GM19395 (cell line): ENCODE measurements around the gene FGF2.

Source experiments
- ATAC-seq: cut with Tn5 transposase; IDR thresholded peaks from one replicate; pipeline ENCODE4 v1.9.1; 2021; ENCODE audit warnings: mild to moderate bottlenecking, moderate library complexity; ENCODE audit not compliant: unreplicated experiment

FGF2 gene

DNA sequence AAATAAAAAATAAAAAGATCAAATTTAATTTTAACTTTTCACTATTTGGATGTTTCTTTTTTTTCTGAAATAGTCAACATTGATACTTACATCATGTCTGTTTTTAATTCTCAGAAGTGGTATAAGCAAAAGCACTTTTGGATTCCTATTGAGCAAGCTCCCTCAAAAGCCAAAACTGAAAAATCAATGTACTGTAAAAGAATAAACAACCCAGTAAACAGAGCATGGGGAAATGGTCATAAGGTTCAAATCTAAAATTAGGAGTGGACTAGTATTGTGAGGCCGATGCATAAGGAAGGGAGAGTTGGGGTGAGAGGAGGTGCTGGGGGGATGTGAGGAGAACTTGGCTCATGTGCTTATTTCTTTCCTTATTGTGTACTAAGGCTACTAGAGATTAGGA is 57.9 kb downstream of the FGF2 start:
- ATAC-seq: no peak

DNA sequence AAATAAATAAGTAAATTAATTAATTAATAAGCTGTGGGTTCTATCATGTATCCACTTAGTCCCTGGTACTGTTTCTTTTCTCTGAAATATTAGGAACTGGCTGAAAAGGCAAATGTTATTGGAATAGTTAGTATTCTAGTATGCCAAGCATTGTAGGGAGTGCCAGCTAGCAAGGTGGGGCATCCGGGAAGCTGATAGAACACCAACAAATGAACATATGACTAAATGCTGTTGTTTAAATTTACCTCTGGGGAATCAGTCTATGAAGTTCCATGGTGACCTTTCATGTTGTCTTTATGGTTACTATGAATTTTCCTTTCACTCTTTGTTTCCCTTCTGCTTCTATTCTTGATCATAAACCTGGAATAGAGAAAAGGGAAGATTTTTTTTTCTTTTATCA is 63.1 kb downstream of the FGF2 start:
- ATAC-seq: no peak

DNA sequence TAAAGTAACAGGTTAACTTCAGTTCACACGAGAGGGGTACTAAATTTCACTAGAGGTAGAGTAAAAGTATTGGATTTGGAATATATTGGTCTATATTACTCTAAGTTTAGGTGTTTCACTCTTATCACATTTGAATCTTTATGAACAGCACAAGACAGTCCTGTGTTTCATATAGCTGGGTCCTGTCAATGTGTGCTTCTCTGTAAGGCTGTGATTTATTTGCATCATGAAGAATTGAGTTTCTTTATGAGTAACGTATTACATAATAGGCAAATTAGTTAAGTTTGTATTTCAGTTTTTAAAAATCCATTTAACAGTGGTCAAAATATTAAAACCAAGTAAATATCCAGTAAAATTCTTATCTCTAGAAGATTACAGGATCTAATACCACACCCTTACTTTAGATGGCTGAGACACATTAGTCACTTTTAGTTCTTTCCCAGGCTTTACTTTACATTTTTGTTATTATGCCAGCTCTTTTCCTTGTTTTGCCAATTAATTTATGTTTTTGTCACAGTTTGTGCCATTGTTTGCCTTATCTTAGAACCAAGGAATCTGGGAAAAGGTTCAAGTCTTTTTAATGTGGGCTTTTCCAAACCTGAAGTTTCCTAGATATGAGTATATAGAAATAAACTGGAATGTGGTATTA is 63.6 kb downstream of the FGF2 start:
- ATAC-seq: peak; percentile 50

DNA sequence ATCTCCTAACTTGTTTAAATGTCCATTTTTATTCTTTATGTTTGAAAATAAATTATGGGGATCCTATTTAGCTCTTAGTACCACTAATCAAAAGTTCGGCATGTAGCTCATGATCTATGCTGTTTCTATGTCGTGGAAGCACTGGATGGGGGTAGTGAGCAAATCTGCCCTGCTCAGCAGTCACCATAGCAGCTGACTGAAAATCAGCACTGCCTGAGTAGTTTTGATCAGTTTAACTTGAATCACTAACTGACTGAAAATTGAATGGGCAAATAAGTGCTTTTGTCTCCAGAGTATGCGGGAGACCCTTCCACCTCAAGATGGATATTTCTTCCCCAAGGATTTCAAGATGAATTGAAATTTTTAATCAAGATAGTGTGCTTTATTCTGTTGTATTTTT is 68.2 kb downstream of the FGF2 start:
- ATAC-seq: no peak

DNA sequence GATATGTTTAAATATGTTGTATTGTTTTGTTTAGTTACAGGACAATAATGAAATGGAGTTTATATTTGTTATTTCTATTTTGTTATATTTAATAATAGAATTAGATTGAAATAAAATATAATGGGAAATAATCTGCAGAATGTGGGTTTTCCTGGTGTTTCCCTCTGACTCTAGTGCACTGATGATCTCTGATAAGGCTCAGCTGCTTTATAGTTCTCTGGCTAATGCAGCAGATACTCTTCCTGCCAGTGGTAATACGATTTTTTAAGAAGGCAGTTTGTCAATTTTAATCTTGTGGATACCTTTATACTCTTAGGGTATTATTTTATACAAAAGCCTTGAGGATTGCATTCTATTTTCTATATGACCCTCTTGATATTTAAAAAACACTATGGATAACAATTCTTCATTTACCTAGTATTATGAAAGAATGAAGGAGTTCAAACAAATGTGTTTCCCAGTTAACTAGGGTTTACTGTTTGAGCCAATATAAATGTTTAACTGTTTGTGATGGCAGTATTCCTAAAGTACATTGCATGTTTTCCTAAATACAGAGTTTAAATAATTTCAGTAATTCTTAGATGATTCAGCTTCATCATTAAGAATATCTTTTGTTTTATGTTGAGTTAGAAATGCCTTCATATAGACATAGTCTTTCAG is 68.8 kb downstream of the FGF2 start:
- no peak for ATAC-seq

DNA sequence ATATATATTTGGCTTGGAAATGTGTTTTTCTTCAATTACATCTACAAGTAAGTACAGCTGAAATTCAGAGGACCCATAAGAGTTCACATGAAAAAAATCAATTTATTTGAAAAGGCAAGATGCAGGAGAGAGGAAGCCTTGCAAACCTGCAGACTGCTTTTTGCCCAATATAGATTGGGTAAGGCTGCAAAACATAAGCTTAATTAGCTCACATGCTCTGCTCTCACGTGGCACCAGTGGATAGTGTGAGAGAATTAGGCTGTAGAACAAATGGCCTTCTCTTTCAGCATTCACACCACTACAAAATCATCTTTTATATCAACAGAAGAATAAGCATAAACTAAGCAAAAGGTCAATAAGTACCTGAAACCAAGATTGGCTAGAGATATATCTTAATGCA is 69.6 kb downstream of the FGF2 start:
- ATAC-seq: no peak

DNA sequence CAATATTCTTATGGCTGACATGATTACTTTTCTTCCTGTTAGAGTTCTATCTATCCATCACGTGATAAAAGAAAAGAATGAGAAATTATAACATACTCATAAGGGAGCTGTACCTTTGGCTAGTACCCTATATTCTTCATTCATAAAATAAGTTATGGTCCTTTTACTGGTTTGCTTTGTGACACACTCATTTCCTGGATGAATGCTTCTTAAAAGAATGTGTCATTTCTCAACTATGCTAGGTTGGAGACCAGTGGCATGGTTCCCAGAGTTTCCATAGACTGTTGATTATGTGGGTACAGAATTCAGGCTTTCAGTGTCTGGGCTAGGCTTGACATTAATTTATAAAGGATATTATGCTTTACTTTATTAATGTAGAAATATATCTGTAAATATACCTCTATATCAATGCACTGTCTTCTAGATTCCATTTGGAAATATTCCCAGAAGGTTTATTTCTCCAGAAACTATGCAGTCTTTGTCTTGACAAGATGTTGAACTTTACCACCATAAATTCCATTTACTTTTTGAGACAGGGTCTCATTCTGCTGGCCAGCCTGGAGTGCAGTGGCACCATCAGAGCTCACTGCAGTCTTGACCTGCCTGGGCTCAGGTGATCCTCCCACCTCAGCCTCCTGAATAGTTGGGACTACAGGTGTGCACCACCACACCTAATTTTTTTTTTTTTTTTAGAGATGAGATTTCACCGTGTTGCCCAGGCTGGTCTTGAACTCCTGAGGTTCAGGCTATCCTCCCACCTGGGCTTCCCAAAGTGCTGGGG is 71.9 kb downstream of the FGF2 start:
- ATAC-seq: no peak

DNA sequence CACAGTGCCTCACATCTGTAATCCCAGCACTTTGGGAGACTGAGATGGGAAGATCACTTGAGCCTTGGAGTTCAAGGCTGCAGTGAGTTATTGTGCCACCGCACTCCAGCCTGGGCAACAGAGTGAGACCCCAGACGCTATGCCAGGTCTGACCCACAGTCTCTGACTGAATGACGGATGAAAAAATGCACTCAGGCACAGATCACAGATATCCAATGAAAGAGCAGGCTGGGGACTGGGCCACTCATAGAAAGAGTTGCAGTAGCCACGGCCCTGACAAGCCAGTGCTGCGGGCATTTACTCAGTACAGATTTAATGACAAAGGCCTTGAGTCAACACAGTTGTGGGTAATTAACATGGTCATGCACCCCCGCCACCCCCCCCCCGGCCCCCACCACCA is 73.1 kb downstream of the FGF2 start:
- no peak for ATAC-seq

DNA sequence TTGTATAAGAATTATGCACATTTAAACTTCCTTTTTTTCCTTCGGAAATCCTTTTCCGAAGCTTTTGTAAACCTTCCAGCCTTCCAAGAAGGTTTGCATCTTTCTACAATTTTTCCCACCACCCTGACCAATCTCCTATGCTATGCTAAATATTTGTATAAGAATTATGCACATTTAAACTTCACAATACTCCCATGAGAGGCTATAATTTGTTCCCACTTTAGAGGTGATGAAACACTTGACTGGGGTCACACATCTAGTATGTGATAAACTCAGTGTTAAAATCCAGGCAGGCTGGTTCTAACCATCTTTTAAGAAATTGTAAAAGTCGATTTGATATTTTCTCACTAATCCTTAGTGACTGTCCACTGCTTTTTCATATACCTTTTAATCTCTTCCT is 73.7 kb downstream of the FGF2 start:
- no peak for ATAC-seq

DNA sequence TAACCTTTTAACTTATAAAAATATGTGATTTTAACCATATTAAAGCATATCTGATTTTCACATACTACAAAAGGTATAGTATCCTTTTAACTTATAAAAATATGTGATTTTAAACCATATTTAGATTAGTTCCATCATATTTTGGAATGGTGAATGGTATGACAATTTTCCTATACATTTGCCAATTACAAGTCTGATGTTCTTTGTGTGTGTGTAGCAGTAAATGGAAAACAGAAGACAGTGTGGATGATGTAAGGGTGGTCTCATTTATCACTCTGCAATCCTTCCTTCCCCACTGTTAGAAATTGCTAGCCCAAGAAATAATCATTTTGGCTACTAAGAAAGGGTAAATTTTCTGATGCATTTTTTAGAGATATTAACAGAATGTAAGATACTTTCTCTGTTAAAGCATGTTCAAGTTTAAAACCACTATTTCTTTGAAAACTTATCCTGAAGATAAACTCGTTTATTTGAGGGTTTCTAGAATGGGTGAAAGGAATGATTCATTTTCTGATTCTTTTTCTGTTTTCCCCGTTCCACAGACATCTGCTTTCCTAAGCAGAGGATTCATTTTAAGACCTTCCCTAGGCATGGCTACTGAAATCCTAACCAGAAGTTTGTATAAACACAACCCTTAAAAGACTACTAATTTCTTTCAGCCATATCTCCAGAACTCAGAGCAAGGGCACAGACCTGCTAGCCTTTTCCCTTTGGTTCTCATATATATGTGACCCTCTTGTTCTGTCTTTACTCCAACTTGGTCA is 74.8 kb downstream of the FGF2 start:
- ATAC-seq: no peak

DNA sequence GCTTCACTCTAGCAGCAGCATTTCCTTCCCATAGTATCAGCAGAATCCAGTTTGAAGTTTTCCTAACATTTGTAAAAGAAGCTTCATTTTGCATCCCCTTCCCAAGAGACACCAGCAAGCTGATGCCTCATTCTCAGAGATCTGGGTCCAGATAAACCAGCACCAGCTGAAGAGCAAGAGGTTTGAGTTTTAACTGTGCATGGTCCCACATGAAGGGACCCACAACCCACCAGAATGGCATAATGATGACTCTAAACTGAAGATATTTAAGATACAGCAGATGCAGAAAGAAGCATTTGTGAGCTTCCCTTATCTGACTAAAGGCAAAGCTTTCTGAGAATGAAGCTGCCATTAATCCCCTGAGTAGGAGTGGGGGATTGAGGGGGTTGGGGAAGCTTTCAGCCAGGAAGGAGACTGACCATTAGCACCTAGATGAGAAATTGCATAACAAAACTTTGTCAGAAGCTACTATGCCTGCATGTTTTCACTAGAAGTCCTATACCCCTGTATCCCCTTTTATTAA is 77.2 kb downstream of the FGF2 start:
- ATAC-seq: no peak

DNA sequence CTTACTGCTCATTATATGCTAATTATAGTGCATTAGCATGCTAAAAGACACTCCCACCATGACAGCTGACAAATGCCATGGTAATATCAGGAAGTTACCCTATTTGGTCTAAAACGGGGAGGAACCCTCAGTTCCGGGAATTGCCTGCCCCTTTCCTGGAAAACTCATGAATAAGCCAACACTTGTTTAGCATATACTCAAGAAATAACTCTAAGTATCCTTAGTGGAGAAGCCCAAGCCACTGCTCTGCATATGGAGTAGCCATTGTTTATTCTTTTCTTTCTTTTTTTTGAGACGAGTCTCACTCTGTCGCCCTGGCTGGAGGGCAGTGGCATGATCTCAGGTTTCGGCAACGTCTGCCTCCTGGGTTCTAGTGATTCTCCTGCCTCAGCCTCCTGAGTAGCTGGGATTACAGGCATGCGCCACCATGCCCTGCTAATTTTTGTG is 80.3 kb downstream of the FGF2 start:
- ATAC-seq: no peak

DNA sequence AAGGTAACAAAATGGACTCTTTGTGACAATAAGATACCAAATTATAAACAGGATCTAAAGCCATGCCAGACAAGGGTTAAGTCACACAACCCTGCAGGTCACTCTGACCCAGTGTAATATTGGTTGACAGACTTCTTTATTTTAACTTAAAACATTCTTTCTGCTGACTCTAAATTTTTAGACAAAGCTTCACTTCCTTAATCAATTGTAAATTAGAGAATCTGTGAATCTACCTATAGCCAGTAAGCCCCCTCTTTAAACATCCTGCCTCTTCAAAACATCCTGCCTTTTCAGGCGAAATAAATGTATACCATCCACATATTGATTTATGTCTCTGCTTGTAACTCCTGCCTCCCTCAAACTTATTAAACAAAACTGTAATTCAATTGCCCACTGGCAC is 81.6 kb downstream of the FGF2 start:
- no peak for ATAC-seq

DNA sequence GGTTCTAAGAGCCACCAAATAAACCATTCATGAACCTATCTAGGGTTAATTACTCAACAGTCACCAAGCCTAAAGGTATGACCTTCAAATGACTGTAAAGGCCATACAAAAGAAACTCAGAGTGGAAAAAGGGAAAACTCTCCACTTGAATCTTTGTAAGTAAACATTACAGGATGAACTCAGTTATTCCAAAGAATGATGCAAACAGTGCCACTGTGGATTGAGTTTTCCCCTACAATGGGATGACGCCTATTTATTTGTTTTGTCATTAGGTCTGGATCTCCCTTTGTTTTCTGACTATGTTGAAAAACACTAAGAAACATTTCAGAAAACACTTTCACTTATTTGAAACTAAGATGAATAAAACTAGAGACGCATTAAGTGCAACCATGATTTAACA is 83.1 kb downstream of the FGF2 start:
- no peak for ATAC-seq

DNA sequence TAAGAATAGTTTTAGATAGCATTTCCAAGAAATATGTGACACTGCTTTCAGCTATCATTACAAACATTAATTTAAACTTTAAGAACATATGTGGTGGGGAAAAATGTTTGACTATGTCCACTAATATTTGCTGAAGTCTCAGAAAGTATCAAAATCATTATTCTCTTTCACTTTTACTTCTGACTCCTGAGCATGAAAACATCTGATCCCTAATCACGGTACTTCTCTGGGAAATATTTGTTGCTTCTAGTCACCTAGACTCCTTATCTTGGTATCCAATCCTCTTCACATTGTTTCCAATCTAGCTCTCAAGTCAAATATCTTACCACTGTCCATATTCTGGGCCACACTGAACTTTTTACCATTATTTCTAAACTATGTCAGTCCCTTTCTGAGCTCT is 85.0 kb downstream of the FGF2 start:
- ATAC-seq: no peak

DNA sequence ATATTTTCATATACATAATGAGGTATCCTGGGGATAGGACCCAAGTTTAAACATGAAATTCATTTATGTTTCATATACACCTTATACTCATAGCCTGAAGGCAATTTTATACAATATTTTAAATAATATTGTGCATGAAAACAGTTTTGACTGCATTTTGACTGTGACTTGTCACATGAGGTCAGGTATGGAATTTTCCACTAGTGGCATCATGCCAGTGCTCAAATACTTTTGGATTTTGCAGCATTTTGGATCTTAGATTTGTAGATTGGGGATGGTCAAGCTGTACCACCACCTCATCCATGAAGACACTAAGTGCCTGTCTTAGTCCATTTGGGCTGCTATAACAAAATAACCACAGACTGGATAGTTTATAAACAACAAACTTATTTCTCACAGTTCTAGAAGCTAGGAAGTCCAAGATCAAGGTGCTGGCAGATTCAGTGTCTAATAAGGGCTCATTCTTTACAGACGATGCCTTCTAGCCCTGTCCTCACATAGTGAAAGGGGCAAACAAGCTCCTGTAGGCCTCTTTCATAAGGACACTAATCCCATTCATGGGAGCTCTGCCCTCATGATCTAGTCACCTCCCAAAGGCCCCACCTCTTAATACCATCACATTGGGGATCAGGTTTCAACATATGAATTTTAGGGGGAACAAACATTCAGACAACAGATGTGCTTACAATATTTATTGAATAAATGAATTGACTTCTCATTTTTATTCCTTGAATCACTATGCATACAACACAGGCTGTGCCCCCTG is 86.4 kb downstream of the FGF2 start:
- ATAC-seq: no peak

DNA sequence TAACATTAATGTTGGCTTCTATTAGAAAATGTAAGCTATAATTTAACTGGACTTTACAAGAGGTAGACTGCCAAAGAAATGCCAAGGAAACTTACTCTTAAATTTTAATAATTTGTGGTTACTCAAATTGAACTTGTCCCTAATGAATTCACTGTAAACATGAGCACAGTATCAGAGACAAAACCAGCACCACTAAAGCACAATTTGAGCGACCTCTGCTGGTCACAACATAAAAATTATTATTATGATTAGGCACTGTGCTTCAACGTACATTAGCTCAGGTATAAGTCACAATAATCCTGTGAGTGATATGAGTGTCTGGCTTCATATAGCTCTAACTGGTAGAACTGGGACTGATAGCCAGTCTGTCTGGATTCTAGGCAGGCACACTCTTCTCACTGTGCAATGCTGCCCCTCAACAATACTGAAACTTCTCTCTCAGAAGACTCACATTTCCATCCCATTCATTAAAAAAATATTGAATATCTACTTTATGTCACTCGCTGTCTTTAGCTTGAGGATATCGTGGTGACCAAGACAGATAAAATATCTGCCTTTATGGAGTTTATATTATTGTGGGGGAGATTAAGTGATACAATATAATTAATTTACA is 87.8 kb downstream of the FGF2 start:
- ATAC-seq: peak; percentile 93

DNA sequence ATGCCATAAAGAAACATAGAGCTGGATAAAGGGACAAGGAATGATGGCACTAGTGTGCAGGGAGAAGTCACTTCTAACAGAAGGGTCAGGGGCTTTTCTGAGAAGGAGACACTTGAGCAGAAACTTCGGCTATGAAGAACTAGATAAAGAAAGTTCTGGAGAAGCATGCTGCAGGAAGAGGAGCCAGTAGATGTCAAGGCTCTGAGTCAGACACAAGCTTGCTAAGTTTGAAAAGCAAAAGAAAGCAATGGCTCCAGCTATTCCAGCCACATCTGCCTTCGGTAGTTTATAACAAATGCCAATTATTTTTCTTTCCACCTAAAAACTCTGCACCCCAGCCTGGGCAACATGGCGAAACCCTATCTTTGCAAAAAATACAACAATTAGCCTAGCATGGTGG is 88.3 kb downstream of the FGF2 start:
- no peak for ATAC-seq

DNA sequence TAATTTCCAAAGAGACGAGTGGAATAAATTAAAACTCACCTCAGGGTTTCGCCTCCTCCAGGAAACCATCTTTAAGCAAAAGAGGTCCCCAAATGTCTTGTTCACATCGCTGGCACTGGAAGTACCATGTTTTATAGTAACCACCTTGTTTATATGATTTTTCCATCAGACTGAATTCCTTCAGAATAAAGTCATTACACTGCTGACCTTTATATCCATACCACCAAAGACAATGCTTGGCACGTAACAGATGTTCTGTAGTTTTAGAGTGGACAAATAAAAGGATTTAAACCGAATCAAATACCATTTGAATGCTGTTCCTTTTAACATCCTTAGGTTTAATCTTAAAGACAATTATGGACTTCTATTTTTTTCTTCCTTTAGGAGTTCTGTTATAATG is 91.1 kb downstream of the FGF2 start:
- no peak for ATAC-seq

DNA sequence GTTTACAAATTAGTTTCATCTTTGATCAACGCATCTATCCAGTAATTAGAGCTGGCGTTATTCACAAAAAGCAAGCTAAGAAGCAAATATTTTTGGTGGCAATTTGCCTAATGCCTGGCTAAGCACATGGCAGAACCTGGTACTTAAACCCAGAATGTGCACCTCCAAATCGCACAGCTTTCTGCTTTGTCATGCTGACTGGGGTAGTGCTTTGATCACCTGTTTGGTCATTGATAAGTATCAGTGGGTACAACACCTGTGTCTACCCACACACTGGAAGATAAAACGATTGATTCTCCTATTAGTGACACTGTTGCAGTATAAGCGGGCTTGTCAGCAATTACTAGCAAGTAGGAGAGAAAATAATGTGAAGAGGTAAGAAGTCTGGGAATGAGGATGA is 93.8 kb downstream of the FGF2 start:
- ATAC-seq: no peak
